ENCODE data around the gene SEMA7A.

SEMA7A gene

GRCh38 chr15:74381190-74381453 lies 52.6 kb downstream of the SEMA7A start:
- no peak overlapping the region for H3K4me2 ChIP-seq (ENCODE audit: low read length, poor library complexity, severe bottlenecking)
- H3K18ac ChIP-seq (ENCODE audit: low read depth in 1 of 2, low read length in 2 of 2), result no peak overlapping the region
- no peak overlapping the region for H2AK5ac ChIP-seq (ENCODE audit: low read length, severe bottlenecking)
- H4K8ac ChIP-seq (ENCODE audit: low read length), result no peak overlapping the region
- no peak overlapping the region for H3K4me3 ChIP-seq (ENCODE audit: insufficient read depth in 1 of 2, low read depth in 1 of 2, low read length in 2 of 2)
- DNase-seq, result no peak
- no peak overlapping the region for H3K27ac ChIP-seq (ENCODE audit: low read length, poor library complexity, severe bottlenecking)
- H4K91ac ChIP-seq (ENCODE audit: low read length), result no peak overlapping the region
- H2BK120ac ChIP-seq (ENCODE audit: low read depth, low read length), result no peak overlapping the region
- H3K14ac ChIP-seq (ENCODE audit: low read length in 2 of 2), result no peak overlapping the region
- H2AFZ ChIP-seq (ENCODE audit: low read depth, low read length), result no peak overlapping the region
- H3K4me1 ChIP-seq (ENCODE audit: control insufficient read depth, insufficient read depth, low read depth, low read length), result peaks cover 33% of the 10 kb centered on the region
- no peaks in the 10 kb centered on the region for H3K27me3 ChIP-seq (ENCODE audit: control insufficient read depth in 1 of 2, insufficient read depth in 1 of 2, low read length in 2 of 2)
- peaks cover 0 to 2% of the 10 kb centered on the region in 2 experiments for H3K36me3 ChIP-seq (ENCODE audit: control insufficient read depth in 1 of 2, insufficient read depth in 2 of 2, low read depth in 1 of 2, low read length in 2 of 2)
- no peak overlapping the region for H2BK15ac ChIP-seq (ENCODE audit: low read depth, poor library complexity, severe bottlenecking)
- peak overlapping the region; percentile 1 for H3K9ac ChIP-seq (ENCODE audit: low read length)
- no peak overlapping the region for H3K4ac ChIP-seq (ENCODE audit: low read depth in 1 of 2, low read length in 2 of 2)
- H3K23ac ChIP-seq (ENCODE audit: low read length in 2 of 2), result no peak overlapping the region
- no peaks in the 10 kb centered on the region for H3K9me3 ChIP-seq (ENCODE audit: control insufficient read depth, low read length)
- peaks cover 1% of the 10 kb centered on the region for H3K79me1 ChIP-seq (replicated peaks; ENCODE audit: low read length, poor library complexity, severe bottlenecking)
- WGBS, result 91% methylated on average over 2 of the region's 2 CpGs
- no peak overlapping the region for H2BK12ac ChIP-seq (ENCODE audit: low read length in 2 of 2)
- no peak overlapping the region for H2BK5ac ChIP-seq (ENCODE audit: low read depth, low read length, poor library complexity, severe bottlenecking)

GRCh38 chr15:74380361-74381189 lies 53.2 kb downstream of the SEMA7A start:
- Histone ChIP-seq H2AK5ac (ENCODE audit: low read length, severe bottlenecking) (no peak overlapping the region), H2BK5ac (ENCODE audit: low read depth, low read length, poor library complexity, severe bottlenecking) (no peak overlapping the region), H4K91ac (ENCODE audit: low read length) (no peak overlapping the region), H3K9me3 (ENCODE audit: control insufficient read depth, low read length) (no peaks in the 10 kb centered on the region), H2BK12ac (ENCODE audit: low read length in 2 of 2) (no peak overlapping the region), H2BK15ac (ENCODE audit: low read depth, poor library complexity, severe bottlenecking) (no peak overlapping the region), H3K27ac (ENCODE audit: low read length, poor library complexity, severe bottlenecking) (no peak overlapping the region), H3K4ac (ENCODE audit: low read depth in 1 of 2, low read length in 2 of 2) (no peak overlapping the region), H4K8ac (ENCODE audit: low read length) (no peak overlapping the region), H3K4me3 (ENCODE audit: insufficient read depth in 1 of 2, low read depth in 1 of 2, low read length in 2 of 2) (no peak overlapping the region), H3K27me3 (ENCODE audit: control insufficient read depth in 1 of 2, insufficient read depth in 1 of 2, low read length in 2 of 2) (no peaks in the 10 kb centered on the region), H2AFZ (ENCODE audit: low read depth, low read length) (no peak overlapping the region), H2BK120ac (ENCODE audit: low read depth, low read length) (no peak overlapping the region), H3K79me1 (replicated peaks; ENCODE audit: low read length, poor library complexity, severe bottlenecking) (peaks cover 1% of the 10 kb centered on the region), H3K4me2 (ENCODE audit: low read length, poor library complexity, severe bottlenecking) (no peak overlapping the region), H3K18ac (ENCODE audit: low read depth in 1 of 2, low read length in 2 of 2) (no peak overlapping the region), H3K14ac (ENCODE audit: low read length in 2 of 2) (no peak overlapping the region), H3K4me1 (ENCODE audit: control insufficient read depth, insufficient read depth, low read depth, low read length) (peaks cover 27% of the 10 kb centered on the region), H3K23ac (ENCODE audit: low read length in 2 of 2) (no peak overlapping the region), H3K36me3 (ENCODE audit: control insufficient read depth in 1 of 2, insufficient read depth in 2 of 2, low read depth in 1 of 2, low read length in 2 of 2) (peaks cover 0 to 2% of the 10 kb centered on the region in 2 experiments), H3K9ac (ENCODE audit: low read length) (no peak overlapping the region)
- WGBS, result 63% methylated on average over 12 of the region's 12 CpGs
- DNase-seq, result no peak

- Histone ChIP-seq H3K9ac (ENCODE audit: low read length) (no peak overlapping the region), H3K36me3 (ENCODE audit: control insufficient read depth in 1 of 2, insufficient read depth in 2 of 2, low read depth in 1 of 2, low read length in 2 of 2) (no peaks in the 10 kb centered on the region), H3K4me3 (ENCODE audit: insufficient read depth in 1 of 2, low read depth in 1 of 2, low read length in 2 of 2) (no peak overlapping the region), H3K4me2 (ENCODE audit: low read length, poor library complexity, severe bottlenecking) (no peak overlapping the region), H3K79me1 (replicated peaks; ENCODE audit: low read length, poor library complexity, severe bottlenecking) (peaks cover 1% of the 10 kb centered on the region), H4K8ac (ENCODE audit: low read length) (no peak overlapping the region), H3K27ac (ENCODE audit: low read length, poor library complexity, severe bottlenecking) (no peak overlapping the region), H2AK5ac (ENCODE audit: low read length, severe bottlenecking) (no peak overlapping the region), H3K4ac (ENCODE audit: low read depth in 1 of 2, low read length in 2 of 2) (no peak overlapping the region), H3K18ac (ENCODE audit: low read depth in 1 of 2, low read length in 2 of 2) (no peak overlapping the region), H3K27me3 (ENCODE audit: control insufficient read depth in 1 of 2, insufficient read depth in 1 of 2, low read length in 2 of 2) (no peaks in the 10 kb centered on the region), H2BK5ac (ENCODE audit: low read depth, low read length, poor library complexity, severe bottlenecking) (no peak overlapping the region), H3K23ac (ENCODE audit: low read length in 2 of 2) (no peak overlapping the region), H2AFZ (ENCODE audit: low read depth, low read length) (no peak overlapping the region), H3K9me3 (ENCODE audit: control insufficient read depth, low read length) (no peaks in the 10 kb centered on the region), H2BK15ac (ENCODE audit: low read depth, poor library complexity, severe bottlenecking) (no peak overlapping the region), H4K91ac (ENCODE audit: low read length) (no peak overlapping the region), H2BK12ac (ENCODE audit: low read length in 2 of 2) (no peak overlapping the region), H2BK120ac (ENCODE audit: low read depth, low read length) (no peak overlapping the region), H3K14ac (ENCODE audit: low read length in 2 of 2) (no peak overlapping the region), H3K4me1 (ENCODE audit: control insufficient read depth, insufficient read depth, low read depth, low read length) (peaks cover 16% of the 10 kb centered on the region)
- no peak for DNase-seq
- whole genome bisulfite sequencing, result 73% methylated on average over 7 of the region's 9 CpGs
Observed at GRCh38 chr15:74378848-74379247, 54.9 kb downstream of the SEMA7A start.

- Histone ChIP-seq H3K36me3 (ENCODE audit: control insufficient read depth in 1 of 2, insufficient read depth in 2 of 2, low read depth in 1 of 2, low read length in 2 of 2) (no peaks in the 10 kb centered on the region), H4K8ac (ENCODE audit: low read length) (no peak overlapping the region), H3K27ac (ENCODE audit: low read length, poor library complexity, severe bottlenecking) (no peak overlapping the region), H3K9ac (ENCODE audit: low read length) (no peak overlapping the region), H2BK5ac (ENCODE audit: low read depth, low read length, poor library complexity, severe bottlenecking) (no peak overlapping the region), H2BK120ac (ENCODE audit: low read depth, low read length) (no peak overlapping the region), H3K4me1 (ENCODE audit: control insufficient read depth, insufficient read depth, low read depth, low read length) (peaks cover 17% of the 10 kb centered on the region), H2BK12ac (ENCODE audit: low read length in 2 of 2) (no peak overlapping the region), H2AFZ (ENCODE audit: low read depth, low read length) (no peak overlapping the region), H3K4ac (ENCODE audit: low read depth in 1 of 2, low read length in 2 of 2) (no peak overlapping the region), H3K27me3 (ENCODE audit: control insufficient read depth in 1 of 2, insufficient read depth in 1 of 2, low read length in 2 of 2) (peaks cover 0 to 2% of the 10 kb centered on the region in 2 experiments), H2AK5ac (ENCODE audit: low read length, severe bottlenecking) (peak overlapping the region; percentile 47), H3K9me3 (ENCODE audit: control insufficient read depth, low read length) (no peaks in the 10 kb centered on the region), H3K18ac (ENCODE audit: low read depth in 1 of 2, low read length in 2 of 2) (no peak overlapping the region), H3K14ac (ENCODE audit: low read length in 2 of 2) (no peak overlapping the region), H3K23ac (ENCODE audit: low read length in 2 of 2) (no peak overlapping the region), H3K4me2 (ENCODE audit: low read length, poor library complexity, severe bottlenecking) (no peak overlapping the region), H4K91ac (ENCODE audit: low read length) (no peak overlapping the region), H2BK15ac (ENCODE audit: low read depth, poor library complexity, severe bottlenecking) (no peak overlapping the region), H3K79me1 (replicated peaks; ENCODE audit: low read length, poor library complexity, severe bottlenecking) (no peaks in the 10 kb centered on the region), H3K4me3 (ENCODE audit: insufficient read depth in 1 of 2, low read depth in 1 of 2, low read length in 2 of 2) (no peak overlapping the region)
- WGBS, result 86% methylated on average over 14 of the region's 15 CpGs
- DNase-seq, result no peak
Observed at GRCh38 chr15:74377831-74378766, 55.7 kb downstream of the SEMA7A start.
